HCT116 (cell line): ENCODE results near the gene LGALS4. TPM values are rescaled to one million over a fixed set of nuclear protein-coding genes. Genes with fewer than 3 reads are reported as not detected.

Source experiments
- ATAC-seq: fragments of 200-7000 bp; cut with Tn5 transposase; 2 replicates; pipeline ENCODE4 v1.9.1; 2020; ENCODE audit warnings: mild to moderate bottlenecking, moderate library complexity
- BruUV-seq: library from RNA; stranded (reverse); fragments of 400-500 nt; replicated peaks from 2 replicates; lab custom pipeline; 2021; lab: Mats Ljungman, UMichigan
- CTCF ChIA-PET: fragments of 300-600 bp; sonication (Branson Sonifier 250); formaldehyde crosslinking; loops from one replicate; lab custom pipeline; 2021; ENCODE audit warnings: antibody characterized with exemption; lab: Charles Lee
- POLR2A ChIA-PET: fragments of 300-600, 350-600 bp; sonication (Branson Sonifier 250); formaldehyde crosslinking; loops from one replicate; lab custom pipeline; 2021; ENCODE audit warnings: antibody characterized with exemption; lab: Charles Lee
- RAD21 ChIA-PET, 2 experiments: fragments of 300-600 bp; sonication (Branson Sonifier 250); formaldehyde crosslinking; loops; one replicate each; lab custom pipeline; 2023; ENCODE audit warnings: low total read pairs in 2 of 2; ENCODE audit not compliant: uncharacterized antibody in 2 of 2, unreplicated experiment in 2 of 2, low non-redundant PET in 1 of 2; lab: Charles Lee
- DNase-seq: peaks from one replicate; pipeline ENCODE4 v3.0.0-alpha.2; 2010; ENCODE audit warnings: low read depth, low spot score
- H2AFZ ChIP-seq: fragments of 200-600 bp; shearing (Covaris generic), sonication (generic); 2 replicates; pipeline ENCODE4 v1.6.1; 2017; ENCODE audit warnings: low read depth, mixed run types, mixed read lengths, antibody characterized with exemption, low read length; ENCODE audit not compliant: poor library complexity, severe bottlenecking
- H3K27ac ChIP-seq: 2 replicates; pipeline ENCODE4 v1.5.1; 2012; ENCODE audit warnings: low read depth, low read length
- H3K27me3 ChIP-seq: fragments of 200-600 bp; sonication (generic); 2 replicates; pipeline ENCODE4 v1.6.1; 2016; ENCODE audit warnings: mixed run types, low read length, mixed read lengths; ENCODE audit not compliant: insufficient read depth
- H3K36me3 ChIP-seq, 2 experiments: fragments of 200-500 bp in 1 of 2; fragments of 200-600 bp in 1 of 2; sonication (Bioruptor generic) in 1 of 2; sonication (generic) in 1 of 2; 2 replicates each; pipeline versions ENCODE4 v1.5.1 to v1.6.1; 2014 to 2016; ENCODE audit warnings: low read length in 2 of 2, inconsistent platforms in 1 of 2, mixed read lengths in 1 of 2, mixed run types in 1 of 2; ENCODE audit not compliant: insufficient read depth in 2 of 2, control insufficient read depth in 1 of 2
- H3K4me1 ChIP-seq, 2 experiments: fragments of 200-600 bp in 1 of 2; sonication (generic) in 1 of 2; 2 replicates each; pipeline versions ENCODE4 v1.5.1 to v1.6.1; 2012 to 2017; ENCODE audit warnings: low read length in 2 of 2, inconsistent platforms in 1 of 2, mild to moderate bottlenecking in 1 of 2, mixed read lengths in 1 of 2, mixed run types in 1 of 2, moderate library complexity in 1 of 2; ENCODE audit not compliant: insufficient read depth in 2 of 2, control insufficient read depth in 1 of 2
- H3K4me2 ChIP-seq: fragments of 200-600 bp; sonication (generic); 2 replicates; pipeline ENCODE4 v1.6.1; 2017; ENCODE audit warnings: mixed run types, low read length, mixed read lengths
- H3K4me3 ChIP-seq, 2 experiments: fragments of 200-600 bp in 1 of 2; sonication (generic) in 1 of 2; replicated peaks in 1 of 2; 2 replicates each; pipeline ENCODE4 v1.5.1; 2011 to 2016; ENCODE audit warnings: low read length in 2 of 2, control low read depth in 1 of 2, low read depth in 1 of 2, mild to moderate bottlenecking in 1 of 2, mixed read lengths in 1 of 2, mixed run types in 1 of 2
- H3K79me2 ChIP-seq: fragments of 200-600 bp; sonication (generic); 2 replicates; pipeline ENCODE4 v1.6.1; 2017; ENCODE audit warnings: mild to moderate bottlenecking, mixed run types, low read length, moderate library complexity, mixed read lengths; ENCODE audit not compliant: insufficient read depth
- H3K9ac ChIP-seq: fragments of 200-600 bp; sonication (generic); 2 replicates; pipeline ENCODE4 v1.6.1; 2016; ENCODE audit warnings: low read length, mixed read lengths
- H3K9me2 ChIP-seq: fragments of 200-600 bp; sonication (generic), shearing (Covaris generic); 2 replicates; pipeline ENCODE4 v1.6.1; 2017; ENCODE audit warnings: mixed run types, mild to moderate bottlenecking, moderate library complexity; ENCODE audit not compliant: insufficient read depth
- H3K9me3 ChIP-seq, 2 experiments: fragments of 200-500 bp in 1 of 2; fragments of 200-600 bp in 1 of 2; sonication (Bioruptor generic) in 1 of 2; sonication (generic) in 1 of 2; 2 replicates each; pipeline ENCODE4 v1.6.1; 2014 to 2017; ENCODE audit warnings: low read length in 2 of 2, mixed read lengths in 2 of 2, inconsistent platforms in 1 of 2, low read depth in 1 of 2, mild to moderate bottlenecking in 1 of 2, mixed run types in 1 of 2, moderate library complexity in 1 of 2; ENCODE audit not compliant: control insufficient read depth in 1 of 2, insufficient read depth in 1 of 2
- H4K20me1 ChIP-seq: fragments of 200-600 bp; sonication (generic), shearing (Covaris generic); 2 replicates; pipeline ENCODE4 v1.6.1; 2017; ENCODE audit warnings: mixed run types, mild to moderate bottlenecking, moderate library complexity; ENCODE audit not compliant: insufficient read depth
- CEBPB ChIP-seq: IDR thresholded peaks from 2 replicates; pipeline ENCODE4 v1.6.1; 2012; ENCODE audit warnings: low read depth
- CTCF ChIP-seq, 3 experiments: fragments of 200-600 bp in 1 of 3; sonication (generic) in 1 of 3; IDR thresholded peaks in 2 of 3; conservative IDR thresholded peaks in 1 of 3; 2 replicates each; pipeline ENCODE4 v1.5.1; 2012 to 2017; ENCODE audit warnings: low read depth in 2 of 3, low read length in 2 of 3, antibody characterized with exemption in 1 of 3, borderline replicate concordance in 1 of 3, control low read depth in 1 of 3, mild to moderate bottlenecking in 1 of 3, mixed read lengths in 1 of 3, mixed run types in 1 of 3, moderate library complexity in 1 of 3; ENCODE audit not compliant: insufficient read depth in 1 of 3
- EGR1 ChIP-seq: IDR thresholded peaks from 2 replicates; pipeline ENCODE4 v1.6.1; 2012; ENCODE audit warnings: low read depth
- ELF1 ChIP-seq: IDR thresholded peaks from 2 replicates; pipeline ENCODE4 v1.6.1; 2012; ENCODE audit warnings: low read depth, borderline replicate concordance
- EZH2 ChIP-seq: fragments of 200-600 bp; sonication (generic); IDR thresholded peaks from 2 replicates; pipeline ENCODE4 v1.6.1; 2017; ENCODE audit warnings: antibody characterized with exemption, mixed run types
- EZH2phosphoT487 ChIP-seq: fragments of 200-600 bp; IDR thresholded peaks from 2 replicates; pipeline ENCODE4 v1.6.1; 2018; ENCODE audit warnings: antibody characterized with exemption, borderline replicate concordance
- JUND ChIP-seq: IDR thresholded peaks from 2 replicates; pipeline ENCODE4 v1.6.1; 2012
- MAX ChIP-seq: IDR thresholded peaks from 2 replicates; pipeline ENCODE4 v1.6.1; 2012
- POLR2A ChIP-seq: IDR thresholded peaks from 2 replicates; pipeline ENCODE4 v1.7.0; 2011; ENCODE audit warnings: borderline replicate concordance; ENCODE audit not compliant: insufficient read depth, insufficient read length; ENCODE audit errors: extremely low read depth
- RAD21 ChIP-seq: IDR thresholded peaks from 2 replicates; pipeline ENCODE4 v1.6.1; 2012; ENCODE audit warnings: low read depth, mild to moderate bottlenecking
- REST ChIP-seq: IDR thresholded peaks from 2 replicates; pipeline ENCODE4 v1.6.1; 2012; ENCODE audit warnings: low read depth
- SIN3A ChIP-seq: IDR thresholded peaks from 2 replicates; pipeline ENCODE4 v1.6.1; 2012; ENCODE audit warnings: low read depth
- SP1 ChIP-seq: IDR thresholded peaks from 2 replicates; pipeline ENCODE4 v1.6.1; 2012; ENCODE audit warnings: low read depth
- TCF7L2 ChIP-seq: IDR thresholded peaks from 2 replicates; pipeline ENCODE4 v1.7.0; 2011; ENCODE audit warnings: borderline replicate concordance, inconsistent platforms; ENCODE audit not compliant: insufficient read depth, insufficient read length; ENCODE audit errors: extremely low read depth
- YY1 ChIP-seq: IDR thresholded peaks from 2 replicates; pipeline ENCODE4 v1.6.1; 2011; ENCODE audit warnings: low read length, low read depth, moderate library complexity, mild to moderate bottlenecking; ENCODE audit not compliant: insufficient replicate concordance; ENCODE audit errors: extremely low read depth
- ZBTB33 ChIP-seq: IDR thresholded peaks from 2 replicates; pipeline ENCODE4 v1.6.1; 2011; ENCODE audit warnings: mild to moderate bottlenecking, low read length, moderate library complexity; ENCODE audit not compliant: insufficient replicate concordance; ENCODE audit errors: extremely low read depth
- ZNF274 ChIP-seq: fragments of 200-500 bp; sonication (Bioruptor generic); IDR thresholded peaks from 2 replicates; pipeline ENCODE4 v1.6.1; 2014; ENCODE audit warnings: mild to moderate bottlenecking, low read depth, low read length, inconsistent platforms
- intact Hi-C: fragments of 100-400 bp; cut with micrococcal nuclease; formaldehyde crosslinking; loops from 2 replicates; pipeline ENCODE4 v1.10.0; 2022
- total RNA-seq: library from RNA; stranded (reverse); gene quantifications from one replicate; pipeline ENCODE4 v1.2.1, GENCODE V29; 2021; ENCODE audit not compliant: unreplicated experiment

Gene LGALS4
- total RNA-seq, 1 experiment from 2014 or later: 0.86 TPM

- peaks cover 31% of the 10 kb centered on the region for H4K20me1 ChIP-seq
- ATAC-seq: no peak
- TF ChIP-seq TCF7L2 (no peak), POLR2A (no peak), EZH2 (no peak), RAD21 (no peak), MAX (no peak), YY1 (no peak), JUND (no peak), SP1 (no peak), CTCF (IDR thresholded peaks at IDR 0.05 in 2 of 3, conservative IDR thresholded peaks at IDR 0.05 in 1 of 3; ENCODE audit: borderline replicate concordance in 1 of 3, insufficient read depth in 1 of 3, low read depth in 2 of 3, low read length in 2 of 3) (no peak), ELF1 (no peak), SIN3A (no peak), EZH2phosphoT487 (no peak), REST (no peak), CEBPB (no peak), ZNF274 (no peak), ZBTB33 (no peak), EGR1 (no peak)
- TF ChIP-seq, all 23 proteins: peak for 0
- Histone ChIP-seq H3K9me2 (no peaks in the 10 kb centered on the region), H3K4me2 (no peak overlapping the region), H3K9ac (no peak overlapping the region), H3K4me1 (peaks cover 0 to 30% of the 10 kb centered on the region in 2 experiments; a peak in 2 of 4 replicates), H3K4me3 (no peak overlapping the region), H3K27me3 (no peaks in the 10 kb centered on the region), H3K9me3 (no peaks in the 10 kb centered on the region), H3K36me3 (peaks cover 80 to 96% of the 10 kb centered on the region in 2 experiments), H3K27ac (no peak overlapping the region), H3K79me2 (peaks cover 81% of the 10 kb centered on the region), H2AFZ (no peak overlapping the region)
- DNase-seq: no peak
- RAD21 ChIA-PET: no interaction called here
- intact Hi-C loops: no loop called here
- CTCF ChIA-PET: no interaction called here
- POLR2A ChIA-PET: no interaction called here
- no TSS peak for BruUV-seq
Observed at GRCh38 chr19:38842439-38843174, 29.9 kb upstream of the LGALS4 start.
